Keratinocyte (primary cell): Measurements from ENCODE around the gene GPC5. TPM values are rescaled to one million over a fixed set of nuclear protein-coding genes. Genes with fewer than 3 reads are reported as not detected.

Experiments used
- DNase-seq: peaks from one replicate; pipeline ENCODE4 v3.0.0-alpha.2; 2011; ENCODE audit warnings: low read depth, missing footprints, low spot score
- FAIRE-seq: peaks from 2 replicates; lab custom pipeline; 2011; peaks lifted over from hg19 to GRCh38; lab: Jason Lieb, UNC
- H2AFZ ChIP-seq: 2 replicates; pipeline ENCODE4 v1.6.0; 2012; ENCODE audit warnings: low read length, control low read depth, inconsistent platforms; ENCODE audit not compliant: control insufficient read depth
- H3K27ac ChIP-seq: 2 replicates; pipeline ENCODE4 v1.5.1; 2011; ENCODE audit warnings: low read length; ENCODE audit not compliant: control insufficient read depth, insufficient read depth
- H3K27me3 ChIP-seq: 3 replicates; pipeline ENCODE4 v1.6.0; 2011; ENCODE audit warnings: low read length; ENCODE audit not compliant: control insufficient read depth, insufficient read depth; ENCODE audit errors: extremely low read depth
- H3K36me3 ChIP-seq, 2 experiments: 2 replicates in 1 of 2; 3 replicates in 1 of 2; pipeline ENCODE4 v1.5.1; 2011; ENCODE audit warnings: low read length in 2 of 2, mild to moderate bottlenecking in 1 of 2; ENCODE audit not compliant: control insufficient read depth in 2 of 2, insufficient read depth in 2 of 2; ENCODE audit errors: extremely low read depth in 1 of 2
- H3K4me1 ChIP-seq: 3 replicates; pipeline ENCODE4 v1.5.1; 2011; ENCODE audit warnings: low read length; ENCODE audit not compliant: control insufficient read depth, insufficient read depth; ENCODE audit errors: extremely low read depth
- H3K4me2 ChIP-seq: 3 replicates; pipeline ENCODE4 v1.6.0; 2011; ENCODE audit warnings: low read depth, low read length; ENCODE audit not compliant: control insufficient read depth, insufficient read depth; ENCODE audit errors: extremely low read depth
- H3K4me3 ChIP-seq, 3 experiments: fragments of 200-600 bp in 1 of 3; sonication (generic) in 1 of 3; 2 replicates in 2 of 3; 3 replicates in 1 of 3; pipeline ENCODE4 v1.5.1; 2011 to 2016; ENCODE audit warnings: low read length in 3 of 3, mild to moderate bottlenecking in 3 of 3, control low read depth in 2 of 3, inconsistent platforms in 1 of 3, low read depth in 1 of 3, mixed read lengths in 1 of 3, mixed run types in 1 of 3, moderate library complexity in 1 of 3; ENCODE audit not compliant: control insufficient read depth in 2 of 3, insufficient read depth in 2 of 3; ENCODE audit errors: extremely low read depth in 1 of 3
- H3K79me2 ChIP-seq: 2 replicates; pipeline ENCODE4 v1.6.0; 2012; ENCODE audit warnings: low read length; ENCODE audit not compliant: control insufficient read depth, insufficient read depth
- H3K9ac ChIP-seq: 3 replicates; pipeline ENCODE4 v1.6.0; 2011; ENCODE audit warnings: low read length; ENCODE audit not compliant: control insufficient read depth, insufficient read depth; ENCODE audit errors: extremely low read depth
- H3K9me1 ChIP-seq: 3 replicates; pipeline ENCODE4 v1.6.0; 2011; ENCODE audit warnings: low read length; ENCODE audit not compliant: control insufficient read depth, insufficient read depth; ENCODE audit errors: extremely low read depth
- H3K9me3 ChIP-seq: 2 replicates; pipeline ENCODE4 v1.5.1; 2012; ENCODE audit warnings: low read depth, low read length; ENCODE audit not compliant: control insufficient read depth
- H4K20me1 ChIP-seq: 3 replicates; pipeline ENCODE4 v1.6.0; 2011; ENCODE audit warnings: low read length; ENCODE audit not compliant: control insufficient read depth, insufficient read depth; ENCODE audit errors: extremely low read depth
- CTCF ChIP-seq, 3 experiments: IDR thresholded peaks in 1 of 3; conservative IDR thresholded peaks in 1 of 3; optimal IDR thresholded peaks in 1 of 3; 2 replicates in 2 of 3; 3 replicates in 1 of 3; pipeline versions ENCODE3 to v1.5.1; 2011; ENCODE audit warnings: low read length in 3 of 3, mild to moderate bottlenecking in 3 of 3, moderate library complexity in 2 of 3, control low read depth in 1 of 3, inconsistent platforms in 1 of 3; ENCODE audit not compliant: insufficient read depth in 2 of 3; ENCODE audit errors: extremely low read depth in 1 of 3
- EZH2 ChIP-seq: IDR thresholded peaks from one replicate; pipeline ENCODE4 v1.6.1; 2012; ENCODE audit warnings: inconsistent platforms, mild to moderate bottlenecking, low read length, moderate library complexity
- dilution Hi-C: fragments of 300-500 bp; cut with MboI; formaldehyde crosslinking; loops from one replicate; pipeline ENCODE4 v1.7.0; 2020; ENCODE audit warnings: low sequenced_read_pairs; ENCODE audit not compliant: extremely low pct_ligation_motif_present
- polyA plus RNA-seq, 5 experiments: library from polyadenylated mRNA; depleted of rRNA in 3 of 5; stranded (reverse) in 3 of 5; stranded (forward) in 1 of 5; unstranded in 1 of 5; fragments of >200 nt; gene quantifications; 1 replicate in 1 of 5; 2 replicates in 3 of 5; 3 replicates in 1 of 5; pipeline versions ENCODE4 v1.2.1 to v1.2.3, GENCODE V29; 2011 to 2012; ENCODE audit warnings: missing spikeins in 2 of 5, low read depth in 1 of 5, low replicate concordance in 1 of 5

GPC5 gene
- polyA plus RNA-seq, 1 donor (not counting 4 experiments of a cell fraction or from before 2014, with no cell fraction given), result 0.10 TPM

GRCh38 chr13:91771229-91771628 is 372.8 kb downstream of the GPC5 start:
- TF ChIP-seq EZH2 (no peak), CTCF (optimal IDR thresholded peaks at IDR 0.05 in 1 of 3, IDR thresholded peaks at IDR 0.05 in 1 of 3, conservative IDR thresholded peaks at IDR 0.05 in 1 of 3; ENCODE audit: extremely low read depth in 1 of 3, insufficient read depth in 2 of 3, low read length in 3 of 3) (no peak)
- Histone ChIP-seq H3K9me3 (no peaks in the 10 kb centered on the region), H3K4me2 (no peak overlapping the region), H3K4me3 (no peak overlapping the region), H3K9me1 (no peaks in the 10 kb centered on the region), H3K9ac (no peak overlapping the region), H3K27ac (no peak overlapping the region), H3K79me2 (no peaks in the 10 kb centered on the region), H3K36me3 (no peaks in the 10 kb centered on the region), H3K4me1 (no peaks in the 10 kb centered on the region), H2AFZ (no peak overlapping the region), H4K20me1 (no peaks in the 10 kb centered on the region), H3K27me3 (no peaks in the 10 kb centered on the region)
- DNase-seq, result no peak
- no peak for FAIRE-seq
- dilution Hi-C loops, result no loop called here

GRCh38 chr13:91773591-91774227 is 375.3 kb downstream of the GPC5 start:
- Histone ChIP-seq H3K4me2 (no peak overlapping the region), H3K4me3 (no peak overlapping the region), H3K79me2 (no peaks in the 10 kb centered on the region), H3K9ac (no peak overlapping the region), H3K9me1 (no peaks in the 10 kb centered on the region), H3K27me3 (no peaks in the 10 kb centered on the region), H4K20me1 (no peaks in the 10 kb centered on the region), H3K27ac (no peak overlapping the region), H3K9me3 (no peaks in the 10 kb centered on the region), H3K4me1 (no peaks in the 10 kb centered on the region), H2AFZ (no peak overlapping the region), H3K36me3 (no peaks in the 10 kb centered on the region)
- no peak for DNase-seq
- FAIRE-seq, result no peak
- dilution Hi-C loops, result no loop called here
- no peak for TF ChIP-seq CTCF (optimal IDR thresholded peaks at IDR 0.05 in 1 of 3, IDR thresholded peaks at IDR 0.05 in 1 of 3, conservative IDR thresholded peaks at IDR 0.05 in 1 of 3; ENCODE audit: extremely low read depth in 1 of 3, insufficient read depth in 2 of 3, low read length in 3 of 3)
